GM18526 (cell line): ENCODE measurements around the gene CBLL1.

ENCODE experiments used
- POLR2A ChIP-seq: IDR thresholded peaks from 3 replicates; pipeline ENCODE4 v1.6.1; 2011; ENCODE audit not compliant: insufficient read length; ENCODE audit errors: extremely low read depth

The CBLL1 gene

GRCh38 chr7:107779647-107780099 lies 35.7 kb downstream of the CBLL1 start:
- TF ChIP-seq POLR2A: no peak

- no peak for TF ChIP-seq POLR2A
Measured at GRCh38 chr7:107782374-107782773, 38.4 kb downstream of the CBLL1 start.

GRCh38 chr7:107783648-107784047 lies 39.7 kb downstream of the CBLL1 start:
- TF ChIP-seq POLR2A: no peak

- no peak for TF ChIP-seq POLR2A
Measured at GRCh38 chr7:107785170-107785569, 41.2 kb downstream of the CBLL1 start.

- no peak for TF ChIP-seq POLR2A
Measured at GRCh38 chr7:107785926-107786325, 42.0 kb downstream of the CBLL1 start.

GRCh38 chr7:107788216-107788615 lies 44.3 kb downstream of the CBLL1 start:
- no peak for TF ChIP-seq POLR2A

- TF ChIP-seq POLR2A: no peak
Measured at GRCh38 chr7:107788662-107789061, 44.7 kb downstream of the CBLL1 start.

GRCh38 chr7:107789647-107790046 lies 45.7 kb downstream of the CBLL1 start:
- no peak for TF ChIP-seq POLR2A

GRCh38 chr7:107792364-107792763 lies 48.4 kb downstream of the CBLL1 start:
- no peak for TF ChIP-seq POLR2A

GRCh38 chr7:107799647-107800264 lies 55.8 kb downstream of the CBLL1 start:
- TF ChIP-seq POLR2A: no peak

- TF ChIP-seq POLR2A: no peak
Measured at GRCh38 chr7:107803009-107803610, 59.2 kb downstream of the CBLL1 start, which contains the start of gene SLC26A3. Gene SLC26A3, minus strand, starts transcription at chr7:107803223. Its CDS starts 8,714 bp downstream, at chr7:107794509.

GRCh38 chr7:107809179-107809578 lies 65.2 kb downstream of the CBLL1 start:
- TF ChIP-seq POLR2A: no peak

- TF ChIP-seq POLR2A: no peak
Measured at GRCh38 chr7:107810626-107811025, 66.7 kb downstream of the CBLL1 start.
